GM18951 (cell line): ENCODE results near the gene CD81.

Experiments used
- POLR2A ChIP-seq: IDR thresholded peaks from 4 replicates; pipeline ENCODE4 v1.6.1; 2011; ENCODE audit warnings: mild to moderate bottlenecking; ENCODE audit not compliant: insufficient read length, insufficient read depth; ENCODE audit errors: extremely low read depth
- in situ Hi-C: fragments of 300-500 bp; cut with MboI; formaldehyde crosslinking; loops from one replicate; pipeline ENCODE4 v1.12.0; 2022; ENCODE audit warnings: low sequenced_read_pairs, mixed read lengths, inconsistent platforms; ENCODE audit not compliant: unreplicated experiment

Gene CD81

GRCh38 chr11:2401436-2401984 is 24.4 kb downstream of the CD81 start:
- in situ Hi-C loops: no loop called here
- TF ChIP-seq POLR2A: no peak

GRCh38 chr11:2402106-2402505 is 25.0 kb downstream of the CD81 start:
- in situ Hi-C loops: no loop called here
- TF ChIP-seq POLR2A: no peak

GRCh38 chr11:2402890-2403645 is 26.0 kb downstream of the CD81 start:
- in situ Hi-C loops: no loop called here
- TF ChIP-seq POLR2A: no peak

GRCh38 chr11:2404735-2405196 is 27.7 kb downstream of the CD81 start:
- in situ Hi-C loops: no loop called here
- no peak for TF ChIP-seq POLR2A

GRCh38 chr11:2406451-2406850 is 29.3 kb downstream of the CD81 start:
- TF ChIP-seq POLR2A: no peak
- in situ Hi-C loops: no loop called here

- TF ChIP-seq POLR2A: no peak
- in situ Hi-C loops: no loop called here
Observed at GRCh38 chr11:2406878-2407410, 29.8 kb downstream of the CD81 start.

GRCh38 chr11:2408671-2409070 is 31.6 kb downstream of the CD81 start:
- in situ Hi-C loops: no loop called here
- no peak for TF ChIP-seq POLR2A

GRCh38 chr11:2409126-2409525 is 32.0 kb downstream of the CD81 start:
- no peak for TF ChIP-seq POLR2A
- in situ Hi-C loops: no loop called here

GRCh38 chr11:2409611-2410468 is 32.7 kb downstream of the CD81 start:
- no peak for TF ChIP-seq POLR2A
- in situ Hi-C loops: no loop called here

- in situ Hi-C loops: no loop called here
- no peak for TF ChIP-seq POLR2A
Observed at GRCh38 chr11:2410616-2411015, 33.5 kb downstream of the CD81 start.

GRCh38 chr11:2411446-2412305 is 34.6 kb downstream of the CD81 start:
- no peak for TF ChIP-seq POLR2A
- in situ Hi-C loops: no loop called here

GRCh38 chr11:2412323-2412722 is 35.2 kb downstream of the CD81 start:
- no peak for TF ChIP-seq POLR2A
- in situ Hi-C loops: no loop called here
